ENCODE measurements around the gene MAP4K4.
"Not testable (repeated sequence)": the region's sequence is repeated elsewhere in the genome, so short reads cannot be mapped to it uniquely, and the experiment has no call there.

MAP4K4 gene

DNA sequence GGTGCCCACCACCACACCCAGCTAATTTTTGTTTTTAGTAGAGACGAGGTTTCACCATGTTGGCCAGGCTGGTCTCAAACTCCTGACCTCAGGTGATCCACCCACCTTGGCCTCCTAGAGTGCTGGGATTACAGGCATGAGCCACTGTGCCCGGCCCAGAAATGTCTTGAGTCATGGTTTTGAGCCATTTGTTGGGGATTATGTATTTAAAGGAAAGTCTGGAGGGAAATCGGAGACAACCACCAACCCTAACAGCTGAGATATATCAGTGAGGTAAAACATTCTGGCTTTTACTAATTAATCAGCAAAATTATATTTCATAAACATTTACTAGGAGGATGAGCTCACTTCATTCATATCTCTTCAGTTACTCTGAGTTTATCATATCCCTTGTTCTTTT, 72.2 kb downstream of the MAP4K4 start:
- DNase-seq = not testable (repeated sequence)

DNA sequence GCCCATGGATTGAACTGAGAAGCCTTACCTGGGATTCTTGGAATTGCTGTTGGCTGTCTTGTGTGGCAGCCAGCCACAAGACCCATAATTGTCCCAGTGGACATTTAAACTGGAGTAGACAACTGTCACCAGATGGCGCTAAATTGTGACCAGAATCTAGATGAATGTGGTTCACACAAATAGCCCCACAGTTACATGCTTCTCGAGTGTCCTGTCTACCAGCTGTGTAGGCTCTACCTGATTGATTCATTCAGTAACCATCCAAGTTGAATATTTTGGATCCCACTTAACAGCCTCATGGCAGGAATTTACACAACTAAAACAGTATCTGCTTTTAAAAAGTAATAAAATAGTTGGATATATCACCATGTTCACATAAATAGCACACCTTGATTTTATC, 73.2 kb downstream of the MAP4K4 start:
- DNase-seq = peak; percentile 17 to 34

DNA sequence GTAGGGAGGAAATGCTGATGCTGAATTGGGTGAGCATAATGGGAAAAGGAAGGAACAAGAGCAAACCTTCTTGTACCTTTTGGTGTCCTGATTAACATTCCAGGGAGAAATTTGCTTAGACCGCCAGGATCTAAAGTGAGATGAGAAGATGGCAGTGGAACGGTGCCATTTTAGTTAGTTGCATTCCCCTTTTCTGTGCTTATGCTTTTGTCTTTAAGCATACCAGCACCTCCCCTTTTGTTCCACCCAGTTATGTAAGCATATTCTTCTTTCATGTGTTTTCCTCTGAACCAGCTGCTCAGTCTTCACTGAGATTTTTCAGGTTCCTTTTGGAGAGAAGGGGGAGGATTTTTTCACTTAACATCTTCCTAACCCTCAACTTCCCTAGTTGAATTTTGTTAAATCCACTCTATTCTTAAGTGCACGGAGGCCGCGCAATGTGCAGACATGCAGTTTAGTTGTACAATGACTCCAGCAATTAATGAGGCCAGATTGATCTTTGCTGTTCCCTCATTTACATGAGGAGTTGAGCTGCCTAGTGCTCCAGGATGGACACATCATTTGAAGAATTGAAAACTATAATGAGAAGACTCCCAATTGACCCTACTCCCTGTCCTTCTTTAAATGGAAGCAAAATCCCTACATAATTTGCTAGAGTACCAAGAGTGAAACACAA, 73.9 kb downstream of the MAP4K4 start:
- peak in 1 of 2 donors; percentile 19 for DNase-seq

- no peak for DNase-seq
These were observed 74.4 kb downstream of the MAP4K4 start for GRCh38 chr2:101771910-101772321.

GRCh38 chr2:101773137-101773536, 75.6 kb downstream of the MAP4K4 start:
- DNase-seq = no peak

GRCh38 chr2:101773961-101774360, 76.5 kb downstream of the MAP4K4 start:
- not testable (repeated sequence) for DNase-seq

DNA sequence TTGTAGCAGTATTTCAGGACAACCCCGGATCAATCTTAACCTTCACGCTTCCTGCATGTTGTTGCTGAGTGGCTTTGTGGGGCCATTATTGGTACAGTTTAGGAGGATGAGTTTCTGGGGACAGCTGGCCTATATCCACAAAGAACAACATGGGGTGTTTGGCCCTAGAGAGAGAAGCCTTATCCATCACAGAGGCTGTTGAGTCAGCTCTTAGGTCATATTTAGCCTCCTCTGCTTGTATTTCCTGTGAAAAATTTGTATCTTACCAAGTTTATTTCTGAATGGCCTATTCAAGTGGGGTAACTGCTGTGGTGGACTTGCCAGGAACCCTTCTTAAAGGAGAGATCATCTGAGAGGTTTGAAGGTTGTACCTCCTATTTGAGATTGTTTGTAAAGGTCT, 77.6 kb downstream of the MAP4K4 start:
- DNase-seq = no peak

DNA sequence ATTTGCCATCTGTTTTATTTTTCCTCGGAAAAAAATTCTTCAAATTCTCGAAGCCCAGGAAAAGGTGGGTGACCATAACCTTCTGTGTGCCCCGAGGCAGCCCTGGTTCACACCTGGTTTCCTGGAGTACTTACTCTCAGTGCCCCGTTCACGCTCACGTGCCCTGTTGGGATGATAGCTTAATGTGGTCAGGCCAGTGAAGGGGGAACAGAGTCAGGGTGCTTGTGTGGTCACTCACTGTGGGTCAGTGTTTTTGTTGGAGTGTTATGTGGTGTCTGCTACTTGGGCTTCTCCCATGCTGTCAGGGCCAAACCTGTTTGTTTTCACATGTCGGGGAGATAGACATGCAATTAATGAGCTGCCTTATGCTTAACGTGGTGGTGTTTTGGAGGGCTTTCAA, 78.1 kb downstream of the MAP4K4 start:
- DNase-seq = no peak

GRCh38 chr2:101776172-101777043, 78.9 kb downstream of the MAP4K4 start:
- DNase-seq = no peak

GRCh38 chr2:101777337-101777736, 79.8 kb downstream of the MAP4K4 start:
- DNase-seq = no peak

GRCh38 chr2:101778102-101778501, 80.6 kb downstream of the MAP4K4 start:
- DNase-seq = no peak

- no peak for DNase-seq
These were observed 81.7 kb downstream of the MAP4K4 start for GRCh38 chr2:101779190-101779589.

GRCh38 chr2:101779656-101780055, 82.1 kb downstream of the MAP4K4 start:
- DNase-seq = no peak

DNA sequence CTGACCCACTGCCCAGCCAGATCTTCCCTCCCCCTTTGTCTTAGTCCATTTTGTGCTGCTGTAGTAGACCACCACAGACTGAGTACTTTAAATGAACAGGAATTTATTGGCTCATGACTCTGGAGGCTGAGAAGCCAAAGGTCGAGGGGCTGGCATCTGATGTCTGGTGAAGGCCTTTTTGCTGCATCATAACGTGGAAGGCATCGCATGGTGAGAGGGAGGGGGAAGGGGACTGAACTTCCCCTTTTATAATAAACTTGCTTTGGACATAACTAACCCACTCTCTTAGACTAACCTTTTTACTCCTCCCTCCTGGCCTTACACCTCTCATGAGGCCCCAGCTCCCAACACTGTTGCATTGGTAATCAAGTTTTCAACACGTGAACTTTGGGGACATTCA, 83.8 kb downstream of the MAP4K4 start:
- DNase-seq = peak in 1 of 2 donors; percentile 37

GRCh38 chr2:101781791-101782426, 84.4 kb downstream of the MAP4K4 start:
- DNase-seq = no peak

- no peak for DNase-seq
These were observed 84.9 kb downstream of the MAP4K4 start for GRCh38 chr2:101782427-101782792.

DNA sequence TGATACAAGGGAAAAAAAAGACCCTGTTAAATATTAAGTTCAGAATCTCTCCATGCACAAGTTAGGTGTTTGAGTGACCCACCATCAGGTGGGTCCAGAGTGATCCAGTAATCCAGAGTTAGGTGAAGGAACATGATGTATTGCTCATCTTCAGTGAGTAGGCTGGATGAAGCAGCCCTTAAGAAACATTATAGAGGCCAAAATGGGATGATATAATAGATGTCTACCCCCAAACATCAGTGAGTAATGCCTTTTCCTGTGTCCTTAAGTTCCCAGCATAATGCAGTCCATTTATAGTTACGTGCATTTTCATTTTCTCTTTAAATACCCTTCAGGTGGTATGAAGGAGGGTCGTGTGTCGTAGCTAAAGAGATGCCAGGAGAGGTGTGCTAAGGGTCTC, 89.6 kb downstream of the MAP4K4 start:
- DNase-seq = no peak

GRCh38 chr2:101788565-101788964, 91.1 kb downstream of the MAP4K4 start:
- no peak for DNase-seq

DNA sequence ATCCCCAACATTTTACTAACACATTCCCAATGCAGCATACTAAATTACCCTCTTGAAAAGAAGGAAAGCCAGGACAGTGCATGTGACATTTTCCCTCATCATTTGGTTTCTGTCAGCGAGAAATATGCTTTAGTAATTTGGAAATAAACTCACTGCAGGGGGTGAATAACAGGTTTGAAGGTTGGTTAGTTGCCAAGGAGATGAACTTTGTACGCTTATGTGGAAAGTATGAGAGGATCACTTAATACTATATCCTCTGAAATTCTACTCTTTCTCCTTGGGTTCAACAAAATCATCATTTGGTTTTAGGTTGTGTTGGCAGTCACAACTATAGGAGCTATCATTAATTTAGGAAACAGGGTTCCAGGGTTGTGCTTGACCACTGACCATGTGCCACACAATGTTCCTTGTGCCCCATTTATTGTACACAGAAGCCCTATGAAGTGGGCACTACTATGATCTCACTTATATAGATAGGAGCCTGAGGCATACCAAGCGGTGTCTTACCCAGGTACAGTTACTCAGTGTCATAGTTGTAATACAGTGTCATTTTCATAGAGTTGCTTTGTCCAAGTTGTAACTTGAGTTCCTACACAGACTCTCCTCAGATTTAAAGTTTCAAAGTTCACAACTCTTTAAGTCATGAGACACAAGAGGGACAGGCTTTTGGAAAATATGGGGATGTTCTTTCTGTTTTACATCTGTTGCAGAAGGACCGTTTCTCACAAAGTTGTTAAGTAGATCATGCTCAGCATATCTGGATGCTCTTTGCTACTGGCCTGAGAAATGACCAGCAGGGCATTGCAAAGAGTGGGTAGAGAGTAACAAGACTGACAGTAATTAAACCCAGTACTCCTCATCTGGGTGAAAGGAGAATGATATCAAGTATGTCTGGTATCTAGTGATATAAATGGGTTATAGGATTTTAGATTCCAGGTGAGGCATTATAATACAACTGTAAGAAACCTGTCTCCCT, 91.8 kb downstream of the MAP4K4 start:
- no peak for DNase-seq

GRCh38 chr2:101790416-101790815, 92.9 kb downstream of the MAP4K4 start:
- DNase-seq = no peak

DNA sequence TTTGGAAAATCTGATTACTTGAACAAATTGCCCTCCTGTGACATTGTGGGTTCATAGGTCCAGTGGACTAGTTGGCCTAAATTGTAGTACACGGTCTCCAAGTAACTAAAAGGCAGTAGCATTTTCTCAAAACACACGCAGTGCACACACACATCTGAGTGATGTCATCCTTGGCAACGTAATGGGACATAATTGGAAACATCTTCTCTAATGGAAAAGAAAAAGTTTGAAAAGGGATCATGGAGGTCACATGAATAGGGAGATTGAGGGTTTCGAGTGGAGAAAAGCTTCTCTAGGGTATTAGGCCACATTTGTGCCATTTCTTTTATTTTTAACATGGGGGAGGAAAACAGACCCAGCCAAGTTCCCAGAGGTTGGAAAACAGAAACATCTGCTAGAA, 93.3 kb downstream of the MAP4K4 start:
- no peak for DNase-seq

DNA sequence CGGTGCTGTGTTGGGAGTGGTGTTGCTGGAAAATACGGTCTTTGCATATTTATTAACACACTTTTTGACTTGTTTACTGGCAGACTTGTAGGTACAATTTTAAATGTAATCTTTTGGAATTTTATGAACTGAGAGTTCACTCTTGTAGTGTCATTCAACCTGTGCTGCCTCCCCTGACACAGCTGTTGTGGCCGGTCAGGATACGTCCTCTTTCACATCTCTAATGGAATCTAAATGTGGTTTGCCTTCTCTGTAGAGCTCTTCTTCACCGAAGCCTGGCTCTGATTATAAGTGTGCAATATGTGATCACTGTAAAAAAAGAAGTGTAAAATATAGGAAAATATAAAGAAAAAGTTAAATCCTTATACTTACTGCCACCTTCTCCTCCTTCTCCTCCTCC, 94.7 kb downstream of the MAP4K4 start:
- no peak for DNase-seq

All from CD4-positive, alpha-beta T cell treated with Interleukin-4 for 1 hour (primary cell).